Measurements from ENCODE around the gene REXO4.
A peak's percentile ranks its signal among the peaks of the same experiment; 100 is the strongest.

REXO4 gene

DNA sequence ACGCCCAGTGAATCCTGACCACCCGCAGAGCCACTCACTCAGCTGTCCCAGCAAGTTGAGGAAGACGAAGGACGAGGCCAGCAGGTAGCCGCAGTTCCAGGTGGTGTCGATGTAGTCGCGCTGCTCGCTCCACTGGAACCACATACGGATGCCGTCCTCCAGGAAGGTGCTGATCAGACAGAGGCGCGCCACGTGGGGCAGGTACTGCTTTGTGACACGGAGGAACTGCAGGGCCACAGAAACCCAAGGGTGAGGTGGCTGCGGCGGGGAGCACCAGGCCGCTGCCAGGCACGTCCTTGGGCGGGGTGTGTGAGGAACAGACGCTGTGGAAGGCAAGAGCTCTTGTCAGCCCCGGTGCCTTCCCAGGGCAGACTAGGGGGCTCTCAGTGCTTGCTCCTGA, 50.6 kb downstream of the REXO4 start:
- DNase-seq (ENCODE audit: low spot score): no peak

DNA sequence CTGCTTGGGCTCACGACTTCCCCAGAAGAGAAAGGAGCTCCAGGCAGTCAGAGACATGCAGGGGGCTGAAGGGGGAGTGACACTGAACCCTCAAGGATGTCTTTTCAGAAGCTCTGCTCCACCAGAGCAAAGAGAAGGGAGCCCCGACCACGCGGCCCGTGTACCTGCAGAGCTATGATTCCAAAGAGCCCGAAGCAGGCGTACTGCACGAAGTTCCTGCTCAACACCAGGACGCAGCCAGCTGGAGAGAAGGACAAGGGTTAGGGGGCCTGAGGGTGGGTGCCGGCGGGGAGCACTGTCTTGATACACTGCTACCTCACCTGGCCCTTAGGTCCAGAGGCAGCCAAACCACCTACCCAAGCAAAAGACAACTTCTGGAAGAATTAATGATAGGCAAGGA, 51.4 kb downstream of the REXO4 start:
- no peak for DNase-seq (ENCODE audit: low spot score)

DNA sequence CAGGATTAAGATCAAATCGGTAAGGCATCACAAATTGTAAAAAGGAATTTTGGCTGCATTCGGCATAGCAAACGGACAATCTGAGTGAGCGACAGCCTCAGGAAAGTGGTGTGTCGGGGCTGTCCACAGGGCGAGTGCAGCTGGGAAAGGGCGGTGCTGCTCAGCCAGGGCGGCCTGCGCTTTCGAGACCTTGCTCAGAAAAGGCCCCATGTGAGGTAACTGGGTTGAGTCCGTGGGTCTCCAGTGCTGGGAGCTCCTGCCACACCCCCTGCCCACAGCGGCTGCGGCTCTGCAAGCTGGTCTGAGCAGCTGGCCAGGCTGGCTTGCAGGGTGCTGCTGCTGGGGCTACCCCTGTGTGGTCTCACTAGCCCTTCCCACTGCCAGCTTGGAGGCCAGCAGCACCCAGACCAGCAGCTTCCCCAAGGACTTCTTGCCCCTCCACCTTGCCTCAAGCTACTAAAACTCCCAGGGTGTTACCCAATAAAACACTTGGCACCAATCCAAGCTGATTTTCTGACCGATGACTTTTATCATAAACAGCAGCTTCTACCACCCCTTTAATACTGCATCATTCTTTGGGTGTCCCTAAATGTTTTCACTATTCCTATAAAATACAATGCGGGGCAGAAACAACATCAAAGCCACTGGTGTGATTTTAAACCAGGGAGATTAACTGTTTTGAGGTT, 55.3 kb downstream of the REXO4 start:
- no peak for DNase-seq (ENCODE audit: low spot score)

DNA sequence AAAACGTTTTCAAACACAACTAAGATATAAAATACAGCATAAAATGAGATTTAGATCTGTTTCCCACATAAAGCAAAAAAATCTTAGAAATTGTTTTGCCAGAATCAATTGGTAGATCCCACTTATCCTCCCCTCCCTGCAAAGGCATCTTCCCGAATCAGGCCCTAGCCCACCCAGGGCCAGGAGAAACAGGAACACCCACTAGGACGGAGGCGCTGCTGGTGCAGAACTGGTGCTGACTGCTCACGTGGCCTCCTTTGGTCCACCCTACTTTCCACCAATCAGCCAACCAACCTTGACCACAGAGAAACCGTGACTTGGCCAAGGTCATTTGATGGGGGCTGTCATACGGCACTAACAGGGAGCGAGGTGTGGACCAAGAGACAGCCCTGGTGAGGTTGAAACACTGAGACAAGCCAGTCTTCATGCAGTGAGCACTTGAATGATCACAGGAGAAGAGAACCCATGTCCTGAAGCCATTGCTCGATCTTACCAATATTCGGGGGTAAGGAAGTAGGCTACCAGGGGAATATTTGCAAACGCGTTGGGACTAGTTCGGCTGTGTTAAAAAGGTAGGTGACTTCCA, 56.2 kb downstream of the REXO4 start:
- DNase-seq (ENCODE audit: low spot score): no peak

DNA sequence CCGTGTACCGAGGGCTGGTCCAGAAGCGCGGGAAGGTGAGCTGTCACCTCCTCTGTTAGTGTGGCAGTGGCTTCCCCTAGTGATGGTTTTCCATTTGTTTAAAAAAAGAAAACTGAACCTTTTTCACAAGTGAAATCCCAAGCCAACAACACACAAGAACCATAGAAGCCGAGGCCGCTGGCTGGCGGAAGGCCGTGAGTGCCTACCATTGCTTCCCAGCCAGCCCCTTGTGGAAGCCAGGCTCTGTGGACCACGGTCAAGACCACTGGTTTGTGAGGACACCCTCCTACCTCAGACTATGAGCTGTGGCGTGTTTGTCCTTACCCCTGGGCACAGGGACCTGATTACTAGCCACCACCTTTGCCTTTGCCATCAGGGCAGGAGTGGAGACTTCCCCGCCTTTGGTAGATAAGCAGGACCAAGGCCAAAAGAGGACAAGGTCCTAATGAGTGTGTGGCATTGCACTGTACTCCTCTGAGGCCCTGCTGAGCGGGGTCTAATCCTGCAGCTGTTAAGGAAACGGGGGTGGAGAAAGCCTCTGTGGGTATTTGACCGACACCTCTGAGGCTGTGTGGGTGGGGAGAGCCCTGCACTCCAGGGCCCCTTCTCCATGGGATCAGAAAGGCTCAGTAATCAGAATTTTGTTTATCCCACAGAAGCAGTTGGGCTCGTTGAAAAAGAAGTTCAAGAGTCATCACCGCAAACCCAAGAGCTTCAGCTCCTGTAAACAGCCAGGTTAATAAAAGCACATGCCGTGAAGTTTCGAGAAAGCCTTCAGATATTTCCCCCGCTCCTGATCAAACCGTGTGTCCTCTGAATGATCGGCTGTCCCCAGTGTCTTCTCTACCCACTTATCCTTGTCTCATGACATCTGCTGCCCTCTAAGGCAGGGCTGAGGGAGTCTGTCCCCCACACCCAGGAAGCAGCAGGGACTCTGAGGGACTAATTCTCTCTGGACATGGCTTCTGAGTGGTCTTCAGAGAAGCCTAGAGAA, 57.1 kb downstream of the REXO4 start:
- no peak for DNase-seq (ENCODE audit: low spot score)

DNA sequence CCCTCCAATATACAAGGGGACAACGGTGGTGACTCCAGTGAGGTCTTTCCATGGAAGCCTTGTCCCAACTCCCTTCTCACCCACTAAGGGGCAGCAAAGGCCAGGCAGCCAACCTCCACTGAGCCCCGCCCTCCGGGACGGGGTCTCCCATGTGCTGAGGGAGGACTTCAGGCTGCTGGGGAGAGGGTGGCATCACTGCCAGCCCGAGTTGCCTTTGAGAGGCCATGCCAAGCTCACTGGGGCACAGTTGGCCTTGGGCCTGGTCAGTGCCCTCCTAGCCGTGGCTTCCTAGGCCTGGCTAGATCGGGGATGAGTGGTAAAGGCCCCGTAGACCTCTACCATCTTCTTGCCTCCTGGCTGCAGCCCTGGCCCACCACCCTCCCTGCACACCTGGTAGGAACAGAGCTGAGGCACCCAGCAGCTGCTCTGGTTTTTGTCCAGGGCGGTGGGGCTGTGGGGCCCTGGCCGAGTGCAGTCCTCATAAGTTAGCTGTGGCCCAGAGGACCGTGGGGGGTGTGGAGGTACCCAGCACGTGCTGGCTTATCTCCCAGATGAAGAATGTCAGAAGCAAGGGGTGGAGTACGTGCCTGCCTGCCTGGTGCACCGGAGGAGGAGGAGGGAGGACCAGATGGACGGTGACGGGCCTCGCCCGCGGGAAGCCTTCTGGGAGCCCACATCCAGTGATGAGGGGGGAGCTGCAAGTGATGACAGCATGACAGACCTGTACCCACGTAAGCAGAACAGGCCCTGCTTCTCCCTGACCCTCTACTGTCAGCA, 58.2 kb downstream of the REXO4 start:
- peak; percentile 73 for DNase-seq (ENCODE audit: low spot score)

DNA sequence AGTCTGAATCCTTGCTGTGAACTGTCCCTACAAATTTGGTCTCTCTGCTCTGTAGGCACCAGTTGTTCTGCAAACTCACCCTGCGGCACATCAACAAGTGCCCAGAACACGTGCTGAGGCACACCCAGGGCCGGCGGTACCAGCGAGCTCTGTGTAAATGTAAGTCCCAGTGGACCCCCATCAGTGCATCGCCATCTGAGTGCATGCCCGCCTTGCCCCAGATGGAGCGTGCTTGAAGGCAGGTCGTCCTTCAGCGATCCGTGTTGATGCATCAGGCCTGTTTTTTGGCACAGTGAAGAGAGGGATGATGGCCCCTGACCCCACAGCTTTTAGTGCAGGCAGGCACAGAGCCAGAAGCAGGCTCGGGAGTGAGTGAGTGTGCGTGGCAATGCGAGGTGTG, 60.2 kb downstream of the REXO4 start:
- DNase-seq (ENCODE audit: low spot score): no peak

DNA sequence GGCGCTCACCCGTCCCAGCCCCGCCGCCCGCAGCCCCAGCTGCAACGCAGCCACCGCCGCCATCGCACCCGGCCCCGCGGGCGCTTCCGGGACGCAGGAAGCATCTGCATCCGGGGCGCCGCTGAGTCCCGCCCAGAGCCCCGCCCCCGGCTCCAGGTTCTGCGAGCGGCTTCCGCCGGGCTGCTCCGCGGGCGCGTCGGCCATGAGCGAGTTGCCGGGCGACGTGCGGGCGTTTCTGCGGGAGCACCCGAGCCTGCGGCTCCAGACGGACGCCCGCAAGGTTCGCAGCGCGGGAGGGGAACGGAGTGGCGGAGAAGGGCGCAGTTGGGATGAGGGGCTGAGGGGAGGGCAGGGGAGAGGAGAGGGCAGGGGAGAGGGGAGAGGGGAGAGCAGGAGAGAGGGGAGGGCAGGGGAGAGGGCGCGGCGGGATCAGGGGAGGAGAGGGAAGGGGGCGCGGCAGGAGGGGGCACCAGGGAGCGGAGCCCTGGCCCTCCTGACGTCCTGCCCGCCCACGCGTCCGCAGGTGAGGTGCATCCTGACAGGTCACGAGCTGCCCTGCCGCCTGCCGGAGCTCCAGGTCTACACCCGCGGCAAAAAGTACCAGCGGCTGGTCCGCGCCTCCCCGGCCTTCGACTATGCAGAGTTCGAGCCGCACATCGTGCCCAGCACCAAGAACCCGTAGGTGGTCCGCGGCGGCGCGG, 61.3 kb downstream of the REXO4 start, which contains the start of the genes SURF1 and SURF2:
Gene SURF1, minus strand, starts transcription at position 97 of the 701 bp plus-strand sequence. Its CDS starts 34 bp downstream, at position 63.
Gene SURF2, plus strand, starts transcription at position 160 of the 701 bp plus-strand sequence. Its CDS starts 43 bp downstream, at position 203.
- DNase-seq (ENCODE audit: low spot score): peak; percentile 81

All from cerebellar cortex (tissue), 1 donor.